Naive B cell (primary cell): Measurements from ENCODE around the gene RNF187. TPM values are rescaled to one million over a fixed set of nuclear protein-coding genes. Genes with fewer than 3 reads are reported as not detected.
"Not testable (repeated sequence)": the region's sequence is repeated elsewhere in the genome, so short reads cannot be mapped to it uniquely, and the experiment has no call there.

Source experiments
- ATAC-seq, 2 donors: fragments of 150-1000 bp; cut with Tn5 transposase; 2 replicates each; pipeline ENCODE4 v1.10.0; 2021; ENCODE audit warnings: low read depth in 2 of 2, mild to moderate bottlenecking in 2 of 2, moderate library complexity in 2 of 2
- DNase-seq: peaks from one replicate; pipeline ENCODE4 v3.0.0; 2022
- H3K27ac Mint-ChIP-seq, 6 donors: one replicate each; pipeline ENCODE4 v1.8.0; 2020 to 2022; ENCODE audit warnings: mild to moderate bottlenecking in 6 of 6, mixed read lengths in 6 of 6, moderate library complexity in 5 of 6, inconsistent platforms in 2 of 6
- H3K27me3 Mint-ChIP-seq, 3 donors: one replicate each; pipeline ENCODE4 v1.8.0; 2021 to 2022; ENCODE audit warnings: mixed read lengths in 3 of 3, mild to moderate bottlenecking in 1 of 3
- H3K36me3 Mint-ChIP-seq, 2 donors: one replicate each; pipeline ENCODE4 v1.8.0; 2020 to 2022; ENCODE audit warnings: mixed read lengths in 2 of 2, inconsistent platforms in 1 of 2, mild to moderate bottlenecking in 1 of 2
- H3K4me1 Mint-ChIP-seq, 3 donors: one replicate each; pipeline ENCODE4 v1.8.0; 2020 to 2022; ENCODE audit warnings: mixed read lengths in 3 of 3, inconsistent platforms in 1 of 3, mild to moderate bottlenecking in 1 of 3, moderate library complexity in 1 of 3
- H3K4me3 Mint-ChIP-seq, 8 donors: one replicate each; pipeline ENCODE4 v1.8.0; 2020 to 2022; ENCODE audit warnings: mild to moderate bottlenecking in 8 of 8, mixed read lengths in 8 of 8, moderate library complexity in 8 of 8, inconsistent platforms in 2 of 8
- H3K9me3 Mint-ChIP-seq, 7 donors: one replicate each; pipeline ENCODE4 v1.8.0; 2020 to 2022; ENCODE audit warnings: mixed read lengths in 7 of 7, mild to moderate bottlenecking in 5 of 7, inconsistent platforms in 2 of 7, moderate library complexity in 1 of 7
- polyA plus RNA-seq, 6 donors: library from polyadenylated mRNA; unstranded; fragments of 300-500 nt; fragmentation: Illumina TruSeq; gene quantifications; one replicate each; pipeline ENCODE4 v1.2.3, GENCODE V29; 2021; ENCODE audit warnings: low read depth in 6 of 6

The RNF187 gene
- polyA plus RNA-seq, 6 donors from 2014 or later = 18.1 to 50.1 (median 28.3) TPM

DNA sequence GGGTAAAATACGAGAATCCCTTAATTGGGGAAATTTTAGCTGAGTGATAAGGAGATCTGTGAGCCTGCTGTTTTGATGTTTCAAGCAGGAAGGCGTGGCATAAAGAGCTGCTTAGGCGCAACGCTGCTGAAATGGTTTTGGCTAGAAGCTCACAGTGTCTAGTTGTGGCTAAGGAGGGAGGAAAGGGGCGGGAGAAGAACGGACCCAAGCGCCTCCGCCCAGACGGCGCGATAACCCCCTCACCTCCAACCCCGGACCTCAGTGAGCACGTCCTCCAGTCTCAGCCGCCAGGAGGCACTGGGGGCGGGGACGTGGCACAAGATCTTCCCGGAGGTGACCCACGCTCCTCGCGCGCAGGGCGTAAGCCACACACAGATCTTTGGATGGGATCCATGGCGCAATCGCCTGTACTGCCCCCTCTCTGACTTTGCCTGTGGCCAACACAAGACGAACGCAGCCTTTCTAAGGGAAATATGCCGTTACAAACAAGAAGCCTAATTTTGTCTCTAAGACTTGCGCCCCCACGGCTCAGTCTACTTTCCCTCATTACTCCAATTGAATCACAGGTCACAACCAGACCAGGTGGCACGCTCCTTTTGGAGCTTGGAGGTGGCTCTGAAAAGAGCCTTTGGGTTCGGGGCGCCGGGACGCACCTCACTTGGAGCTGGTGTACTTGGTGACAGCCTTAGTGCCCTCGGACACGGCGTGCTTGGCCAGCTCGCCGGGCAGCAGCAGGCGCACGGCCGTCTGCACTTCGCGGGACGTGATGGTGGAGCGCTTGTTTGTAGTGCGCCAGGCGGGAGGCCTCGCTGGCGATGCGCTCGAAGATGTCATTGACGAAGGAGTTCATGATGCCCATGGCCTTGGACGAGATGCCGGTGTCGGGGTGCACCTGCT lies 23.4 kb upstream of the RNF187 start:
- Mint-ChIP-seq H3K4me1 (peaks cover 17 to 24% (median 20%) of the 10 kb centered on the region in 3 donors), H3K9me3 (peaks cover 0 to 8% (median 4%) of the 10 kb centered on the region in 7 donors), H3K27ac (peak overlapping the region in 1 of 6 donors; percentile 21), H3K36me3 (peaks cover 0 to 15% of the 10 kb centered on the region in 2 donors), H3K27me3 (peaks cover 69 to 94% (median 84%) of the 10 kb centered on the region in 3 donors), H3K4me3 (peak overlapping the region; percentile 61 to 90 (median 80))
- ATAC-seq (peak; percentile 35 to 39), DNase-seq (no peak)

DNA sequence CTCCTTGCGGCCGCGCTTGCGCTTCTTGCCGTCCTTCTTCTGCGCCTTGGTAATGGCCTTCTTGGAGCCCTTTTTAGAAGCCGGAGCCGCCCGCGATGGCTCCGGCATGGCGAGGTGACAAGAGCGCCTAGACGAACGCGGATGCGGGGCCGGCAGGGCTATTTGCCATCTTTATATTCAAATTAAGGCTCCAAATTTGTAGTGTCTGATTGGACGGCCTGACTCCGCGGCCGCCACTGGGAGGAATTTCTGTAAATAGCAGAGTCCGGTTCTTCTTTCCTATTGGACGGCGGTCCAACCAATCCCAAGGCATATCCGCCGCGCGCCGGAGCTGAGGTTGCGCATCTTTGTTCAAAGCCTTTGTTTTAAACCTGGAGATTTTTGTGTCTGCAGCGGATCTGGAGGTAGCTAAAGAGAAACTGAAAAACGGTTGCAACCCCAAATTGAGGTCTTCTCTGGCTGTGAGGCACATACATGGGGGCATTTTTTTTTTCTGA lies 22.6 kb upstream of the RNF187 start:
- ATAC-seq (peak; percentile 74 to 80), DNase-seq (peak; percentile 48)
- Mint-ChIP-seq H3K27ac (peak overlapping the region in 2 of 6 donors; percentile 8 to 50), H3K4me1 (peaks cover 17 to 20% (median 18%) of the 10 kb centered on the region in 3 donors), H3K9me3 (peaks cover 0 to 8% (median 4%) of the 10 kb centered on the region in 7 donors), H3K4me3 (peak overlapping the region; percentile 73 to 90 (median 82)), H3K36me3 (peaks cover 0 to 15% of the 10 kb centered on the region in 2 donors), H3K27me3 (peaks cover 76 to 94% (median 90%) of the 10 kb centered on the region in 3 donors)

DNA sequence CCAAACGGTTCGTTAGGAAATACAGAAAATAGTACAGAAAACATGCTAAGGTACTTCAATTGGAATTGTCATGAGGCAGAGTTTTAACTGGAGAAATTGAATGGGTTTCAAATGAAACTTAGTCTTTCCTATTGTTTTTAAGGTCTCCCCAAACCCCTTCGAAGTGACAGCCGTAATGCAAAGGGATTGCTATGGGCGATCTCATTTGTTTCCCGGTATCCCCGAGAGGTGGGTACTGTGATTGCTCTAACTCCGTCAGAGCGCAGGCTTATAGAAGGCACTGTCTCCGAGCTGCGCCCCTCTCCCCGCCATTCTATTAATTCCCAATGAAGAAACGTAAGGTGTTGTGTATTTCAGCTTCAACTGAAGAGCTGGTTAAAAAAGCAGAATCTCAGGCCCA lies 22.0 kb upstream of the RNF187 start:
- Mint-ChIP-seq H3K36me3 (peaks cover 0 to 15% of the 10 kb centered on the region in 2 donors), H3K4me1 (peaks cover 17 to 20% (median 18%) of the 10 kb centered on the region in 3 donors), H3K27ac (no peak overlapping the region), H3K9me3 (peaks cover 0 to 8% (median 4%) of the 10 kb centered on the region in 7 donors), H3K4me3 (peak overlapping the region in 7 of 8 donors; percentile 73 to 90 (median 81)), H3K27me3 (peaks cover 76 to 93% (median 90%) of the 10 kb centered on the region in 3 donors)
- no peak for DNase-seq
- ATAC-seq = no peak

DNA sequence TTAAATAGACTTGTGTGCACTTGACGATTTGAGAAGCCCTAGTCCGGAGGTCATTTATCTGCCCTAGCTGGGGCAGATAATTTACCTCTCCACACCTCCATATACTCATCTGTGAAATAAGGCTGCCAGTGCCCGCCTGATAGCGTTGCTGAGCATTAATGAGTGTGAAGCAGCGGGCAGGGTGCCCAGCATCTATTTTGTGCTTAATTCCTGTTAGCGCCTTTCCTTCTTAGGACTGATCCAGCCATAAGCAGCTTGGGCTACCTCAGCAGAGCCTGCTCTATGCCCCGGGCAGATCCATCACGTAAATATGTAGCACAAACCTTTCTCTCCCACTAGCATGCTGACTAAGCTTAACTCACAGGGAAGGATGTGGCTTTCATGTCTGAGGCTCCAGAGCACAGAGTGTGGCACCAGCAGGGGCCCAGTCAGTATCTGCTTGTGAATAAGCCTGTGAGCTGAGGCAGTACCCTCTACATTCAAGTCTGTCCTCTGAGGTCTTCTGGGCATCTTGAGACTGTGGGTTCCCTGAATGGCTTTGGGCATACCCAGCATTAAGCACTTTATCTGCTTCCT lies 21.5 kb upstream of the RNF187 start:
- Mint-ChIP-seq H3K4me3 (peak overlapping the region in 3 of 8 donors; percentile 75 to 82 (median 81)), H3K36me3 (peaks cover 0 to 13% of the 10 kb centered on the region in 2 donors), H3K4me1 (peaks cover 17 to 20% (median 18%) of the 10 kb centered on the region in 3 donors), H3K27ac (no peak overlapping the region), H3K27me3 (peaks cover 75 to 90% (median 89%) of the 10 kb centered on the region in 3 donors), H3K9me3 (peaks cover 0 to 8% (median 4%) of the 10 kb centered on the region in 7 donors)
- DNase-seq (no peak), ATAC-seq (no peak)

DNA sequence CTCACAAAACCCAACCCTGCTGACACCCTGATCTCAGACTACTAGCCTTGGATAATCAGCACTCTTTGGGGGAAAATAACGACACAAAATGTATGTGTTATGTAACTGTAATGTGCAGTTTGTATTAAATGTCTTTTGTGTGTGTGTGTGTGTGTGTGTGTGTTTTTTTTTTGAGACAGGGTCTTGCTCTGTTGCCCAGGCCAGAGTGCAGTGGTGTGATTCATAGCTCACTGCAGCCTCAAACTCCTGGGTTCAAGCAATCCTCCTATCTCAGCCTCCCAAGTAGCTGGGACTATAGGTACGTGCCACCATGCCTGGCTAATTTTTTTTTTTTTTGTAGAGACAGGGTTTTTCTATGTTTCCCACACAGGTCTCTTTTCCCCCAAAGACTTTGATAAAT lies 19.0 kb upstream of the RNF187 start:
- H3K36me3 Mint-ChIP-seq, ATAC-seq, DNase-seq, H3K27ac Mint-ChIP-seq, H3K9me3 Mint-ChIP-seq, H3K4me3 Mint-ChIP-seq: not testable (repeated sequence)
- Mint-ChIP-seq H3K4me1 (peaks cover 17 to 20% (median 18%) of the 10 kb centered on the region in 3 donors), H3K27me3 (peaks cover 73 to 89% (median 88%) of the 10 kb centered on the region in 3 donors)

DNA sequence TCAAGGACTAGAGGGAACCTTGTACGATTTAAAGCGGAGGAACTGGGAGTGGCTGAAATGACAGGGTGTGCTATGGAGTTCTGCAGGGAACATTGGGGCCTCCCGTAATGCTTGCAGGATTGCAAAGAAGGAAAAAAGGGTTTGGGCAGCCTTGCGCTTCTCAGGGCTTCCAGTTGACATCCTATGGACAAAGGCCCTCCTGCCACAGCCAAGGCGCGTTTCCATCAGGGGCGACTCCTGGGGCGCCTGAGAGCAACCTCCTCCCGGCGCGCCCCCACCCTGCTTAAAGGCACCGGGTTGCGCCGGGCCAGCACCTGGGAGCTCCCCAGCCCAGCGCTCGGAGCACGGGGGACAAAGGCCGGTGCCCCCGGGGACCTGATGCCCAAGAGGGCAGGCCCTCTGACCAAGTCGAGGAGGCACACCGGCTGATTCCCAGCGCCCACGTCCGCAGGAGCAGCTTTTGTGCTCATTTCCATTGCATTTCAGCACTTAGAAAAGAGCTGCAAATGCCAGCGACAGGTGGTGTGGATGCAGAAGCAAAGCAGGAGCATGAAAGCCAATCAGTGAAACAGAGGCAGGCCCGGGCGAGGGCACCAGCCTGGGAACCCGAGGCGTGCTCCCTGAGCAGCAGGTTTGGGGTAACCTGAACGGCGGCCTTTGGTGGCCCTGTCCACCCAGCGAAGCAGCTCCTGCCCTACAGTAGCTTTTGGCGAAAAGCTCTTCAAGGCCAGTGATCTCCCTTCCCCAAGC lies 17.6 kb upstream of the RNF187 start:
- no peak overlapping the region for H3K4me3 Mint-ChIP-seq
- H3K27ac Mint-ChIP-seq = no peak overlapping the region
- no peak for DNase-seq
- peaks cover 0 to 6% (median 4%) of the 10 kb centered on the region in 7 donors for H3K9me3 Mint-ChIP-seq
- H3K27me3 Mint-ChIP-seq = peaks cover 67 to 89% (median 82%) of the 10 kb centered on the region in 3 donors
- peaks cover 9 to 12% (median 9%) of the 10 kb centered on the region in 3 donors for H3K4me1 Mint-ChIP-seq
- H3K36me3 Mint-ChIP-seq = peaks cover 0 to 8% of the 10 kb centered on the region in 2 donors
- ATAC-seq = no peak

DNA sequence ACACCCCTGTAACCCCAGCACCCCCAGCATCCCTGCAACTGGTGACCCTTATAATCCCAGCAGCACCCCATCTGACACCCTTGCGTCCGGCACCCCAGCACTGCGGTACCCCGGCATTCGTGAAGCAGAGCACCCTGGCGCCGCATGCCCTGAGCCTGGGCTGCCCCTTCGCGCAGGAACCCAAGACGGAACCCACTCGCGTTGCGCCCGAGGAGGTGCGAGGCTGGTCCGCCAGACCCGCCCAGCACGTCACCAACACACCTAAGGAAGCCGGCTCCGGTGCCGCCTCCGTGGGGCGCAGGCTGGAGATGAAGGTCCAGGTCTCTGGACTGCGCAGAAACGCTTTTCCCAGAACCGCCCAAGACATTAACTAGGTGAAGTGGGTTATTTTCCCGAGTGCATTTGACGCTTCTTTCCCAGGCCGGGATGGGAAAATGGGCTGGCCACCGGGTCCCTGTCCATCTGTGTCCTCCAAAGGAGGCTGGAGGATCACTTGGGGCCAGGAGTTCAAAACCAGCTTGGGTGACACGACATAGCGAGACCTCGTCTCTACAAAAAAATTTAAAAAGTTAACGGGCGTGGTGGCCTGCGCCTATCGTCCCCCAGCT lies 15.9 kb upstream of the RNF187 start:
- DNase-seq (no peak), ATAC-seq (no peak)
- Mint-ChIP-seq H3K27ac (no peak overlapping the region), H3K9me3 (peaks cover 0 to 4% (median 0%) of the 10 kb centered on the region in 7 donors), H3K36me3 (peaks cover 0 to 6% of the 10 kb centered on the region in 2 donors), H3K4me3 (no peak overlapping the region), H3K27me3 (peaks cover 59 to 80% (median 70%) of the 10 kb centered on the region in 3 donors), H3K4me1 (peaks cover 0 to 3% (median 0%) of the 10 kb centered on the region in 3 donors)

DNA sequence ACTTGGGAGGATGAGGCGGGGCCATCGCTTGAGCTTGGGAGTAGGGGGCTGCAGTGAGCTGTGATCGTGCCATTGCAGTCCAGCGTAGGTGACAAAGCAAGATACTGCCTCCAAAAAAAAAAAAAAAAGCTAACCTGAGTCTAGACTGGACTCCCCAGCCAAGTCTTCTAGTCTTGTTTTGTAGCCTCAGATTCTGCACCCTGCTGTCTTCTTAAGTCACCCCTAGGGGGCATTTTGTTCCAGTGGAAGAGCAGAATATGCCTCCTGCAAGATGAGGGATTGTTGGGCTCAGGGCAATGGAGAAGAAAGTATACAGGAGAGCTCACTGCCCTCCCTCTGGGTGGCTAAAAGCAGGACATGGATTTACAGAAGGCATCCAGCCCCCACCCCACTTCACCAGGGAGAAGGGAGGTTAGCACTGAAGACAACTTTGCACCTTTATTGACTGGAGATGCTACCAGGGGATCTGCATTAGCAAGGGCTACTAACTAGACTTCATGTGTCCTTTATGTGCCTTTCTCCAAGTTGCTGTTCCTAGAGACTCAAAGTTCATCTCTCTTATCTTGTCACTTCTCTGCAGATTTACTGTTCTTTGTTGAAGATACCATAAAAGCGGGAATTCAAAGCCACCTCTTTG lies 15.3 kb upstream of the RNF187 start:
- Mint-ChIP-seq H3K4me1 (no peaks in the 10 kb centered on the region), H3K27ac (no peak overlapping the region), H3K4me3 (peak overlapping the region in 1 of 8 donors; percentile 7), H3K27me3 (peaks cover 53 to 74% (median 64%) of the 10 kb centered on the region in 3 donors), H3K9me3 (peaks cover 0 to 2% (median 0%) of the 10 kb centered on the region in 7 donors), H3K36me3 (no peaks in the 10 kb centered on the region)
- DNase-seq = no peak
- no peak for ATAC-seq

DNA sequence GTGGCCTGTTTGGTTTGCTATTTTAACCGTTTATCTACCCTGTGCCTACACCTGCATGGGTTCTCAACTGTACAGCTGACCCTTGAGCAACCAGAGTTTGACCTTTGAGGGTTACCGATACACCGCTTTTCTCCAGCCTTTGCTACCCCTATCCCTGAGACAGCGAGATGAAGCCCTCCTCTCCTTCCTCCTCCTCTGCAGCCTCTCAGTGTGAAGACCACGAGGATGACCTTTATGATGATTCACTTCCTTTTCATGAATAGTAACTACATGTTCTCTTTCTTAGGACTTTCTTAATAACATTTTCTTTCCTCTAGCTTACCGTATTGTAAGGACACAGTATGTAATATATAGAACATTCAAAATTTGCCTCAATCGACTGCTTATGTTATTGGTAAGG lies 14.5 kb upstream of the RNF187 start:
- Mint-ChIP-seq H3K27ac (peak overlapping the region in 1 of 6 donors; percentile 63), H3K9me3 (peaks cover 0 to 2% (median 0%) of the 10 kb centered on the region in 7 donors), H3K36me3 (no peaks in the 10 kb centered on the region), H3K4me1 (no peaks in the 10 kb centered on the region), H3K4me3 (no peak overlapping the region), H3K27me3 (peaks cover 45 to 66% (median 56%) of the 10 kb centered on the region in 3 donors)
- no peak for ATAC-seq
- DNase-seq = no peak

DNA sequence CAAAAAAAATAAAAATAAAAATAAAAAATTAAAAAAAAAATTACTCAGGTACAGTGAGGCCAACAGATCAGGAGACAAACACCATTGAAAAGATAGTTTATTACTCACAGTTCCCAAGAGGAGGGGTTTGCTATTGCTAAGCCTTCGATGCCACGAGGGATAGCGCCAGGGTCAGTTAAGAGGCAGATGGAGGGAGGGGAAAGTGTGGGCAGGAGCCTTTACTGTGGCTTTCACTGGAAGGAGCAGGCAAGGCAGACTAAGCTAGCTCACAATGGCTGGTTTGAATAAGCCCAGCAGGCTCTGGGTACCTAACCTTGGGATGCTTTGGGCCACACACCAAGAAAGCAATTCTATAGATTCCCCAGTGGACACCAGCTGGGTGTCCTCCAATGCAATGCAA lies 12.7 kb upstream of the RNF187 start:
- ATAC-seq (no peak), DNase-seq (no peak)
- H3K27me3 Mint-ChIP-seq = peaks cover 27 to 49% (median 38%) of the 10 kb centered on the region in 3 donors
- no peaks in the 10 kb centered on the region for H3K36me3 Mint-ChIP-seq
- peaks cover 9 to 10% (median 10%) of the 10 kb centered on the region in 3 donors for H3K4me1 Mint-ChIP-seq
- H3K4me3 Mint-ChIP-seq = no peak overlapping the region
- no peak overlapping the region for H3K27ac Mint-ChIP-seq
- peaks cover 0 to 2% (median 0%) of the 10 kb centered on the region in 7 donors for H3K9me3 Mint-ChIP-seq

DNA sequence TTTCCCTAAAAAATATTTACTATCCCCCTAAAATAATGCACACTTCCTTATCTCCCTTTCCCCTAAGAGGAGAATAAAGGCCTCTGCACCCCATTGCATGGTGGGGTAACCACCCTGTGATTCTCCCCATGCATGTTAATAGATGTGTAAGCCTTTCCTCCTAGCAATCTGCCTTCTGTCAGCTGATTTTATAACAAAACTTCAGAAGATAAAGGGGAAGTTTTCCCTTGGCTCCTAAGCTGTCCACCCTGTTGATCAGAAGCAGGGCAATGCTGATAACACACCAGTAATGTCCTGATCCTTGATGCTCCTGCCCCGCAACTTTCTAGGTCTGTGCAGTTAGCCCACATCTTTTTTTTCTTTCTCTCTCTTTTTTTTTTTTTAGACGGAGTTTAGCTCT lies 11.4 kb upstream of the RNF187 start:
- peaks cover 27 to 46% (median 35%) of the 10 kb centered on the region in 3 donors for H3K27me3 Mint-ChIP-seq
- ATAC-seq (no peak), DNase-seq (no peak)
- peaks cover 0 to 2% (median 0%) of the 10 kb centered on the region in 7 donors for H3K9me3 Mint-ChIP-seq
- H3K27ac Mint-ChIP-seq = no peak overlapping the region
- H3K4me3 Mint-ChIP-seq = no peak overlapping the region
- H3K36me3 Mint-ChIP-seq = no peaks in the 10 kb centered on the region
- H3K4me1 Mint-ChIP-seq = peaks cover 9 to 11% (median 10%) of the 10 kb centered on the region in 3 donors

DNA sequence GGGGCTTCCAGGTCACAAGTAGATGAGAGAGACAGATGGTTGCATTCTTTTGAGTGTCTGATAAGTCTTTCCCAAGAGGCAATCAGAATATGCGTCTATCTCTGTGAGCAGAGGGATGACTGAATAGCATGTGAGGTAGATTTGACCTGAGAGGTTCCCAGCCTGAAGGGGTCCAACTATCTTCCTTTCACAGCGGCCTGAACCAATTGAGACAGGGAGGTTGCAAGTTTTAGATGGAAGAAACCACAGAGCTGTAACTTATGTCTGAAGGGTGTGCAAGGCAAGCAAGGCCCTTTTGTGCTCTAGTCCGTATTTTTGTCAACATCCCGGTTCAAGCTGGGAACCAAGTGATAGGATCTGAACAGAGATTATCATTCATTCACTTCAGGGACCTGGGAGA lies 9.9 kb upstream of the RNF187 start:
- H3K4me3 Mint-ChIP-seq = no peak overlapping the region
- ATAC-seq = no peak
- no peaks in the 10 kb centered on the region for H3K36me3 Mint-ChIP-seq

More for the DNA sequence above, 9.9 kb upstream of the RNF187 start:
- Mint-ChIP-seq H3K9me3 (peaks cover 0 to 2% (median 0%) of the 10 kb centered on the region in 7 donors), H3K27ac (no peak overlapping the region), H3K4me1 (peaks cover 9 to 11% (median 10%) of the 10 kb centered on the region in 3 donors), H3K27me3 (peaks cover 19 to 31% (median 20%) of the 10 kb centered on the region in 3 donors)
- DNase-seq = no peak
